ENCODE measurements around the gene COL9A3.

DNA sequence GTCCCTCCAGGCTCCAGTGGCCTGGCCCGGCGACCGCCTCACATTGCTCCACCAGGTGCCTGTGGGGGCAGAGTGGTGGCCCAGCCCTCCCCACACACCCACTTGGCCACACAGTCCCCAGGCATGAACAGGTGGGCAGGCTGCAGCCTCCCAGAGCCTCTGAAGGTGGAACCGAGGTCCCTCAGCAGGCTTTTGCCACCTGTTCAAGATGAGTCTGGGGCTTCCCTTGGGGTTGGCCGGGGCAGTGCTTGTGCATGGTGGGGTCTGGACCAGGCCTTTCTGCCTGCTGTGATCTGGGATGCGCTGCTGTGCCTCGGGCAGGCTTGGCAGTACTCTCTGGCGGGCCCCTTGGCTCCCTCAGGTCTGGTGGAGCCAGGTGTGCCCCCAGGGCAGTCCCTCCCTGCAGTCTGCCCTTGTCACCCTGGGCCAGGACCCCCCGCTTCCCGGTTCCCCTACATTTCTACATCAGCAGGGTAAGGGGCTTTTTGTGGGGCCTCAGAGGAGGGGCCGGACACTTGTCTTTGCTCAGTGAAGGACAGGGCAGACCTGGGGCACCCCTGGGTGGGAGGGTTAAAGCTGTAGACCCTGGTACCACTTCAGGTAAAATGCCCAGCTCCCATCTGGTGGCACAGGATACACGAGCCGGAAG lies 2.7 kb upstream of the COL9A3 start:
- TF ChIP-seq TAF1 (IDR thresholded peaks at IDR 0.05; ENCODE audit: borderline replicate concordance, low read depth, low read length): no peak
- no peak; the same call in none of the 2 replicates for TF ChIP-seq POLR2A (IDR thresholded peaks at IDR 0.05; ENCODE audit: low read depth, low read length)

All from GM12892 (cell line).